Neural progenitor cell (in vitro differentiated cells): ENCODE data around the gene ARF3. TPM values are rescaled to one million over a fixed set of nuclear protein-coding genes. Genes with fewer than 3 reads are reported as not detected.

Experiments
- DNase-seq: peaks from one replicate; pipeline ENCODE4 v3.0.0-alpha.2; 2016; ENCODE audit warnings: low spot score
- H2AFZ ChIP-seq: fragments of 200-600 bp; sonication (generic); replicated peaks from 2 replicates; pipeline ENCODE4 v1.6.1; 2016; ENCODE audit warnings: antibody characterized with exemption
- H3F3A ChIP-seq: fragments of 200-600 bp; sonication (generic); 2 replicates; pipeline ENCODE4 v1.6.1; 2016; ENCODE audit warnings: antibody characterized with exemption, low read depth
- H3K27ac ChIP-seq: fragments of 200-600 bp; sonication (generic); 2 replicates; pipeline ENCODE4 v1.5.1; 2016; ENCODE audit warnings: mild to moderate bottlenecking
- H3K27me3 ChIP-seq: fragments of 200-600 bp; sonication (generic); 2 replicates; pipeline ENCODE4 v1.6.1; 2016; ENCODE audit warnings: mild to moderate bottlenecking, moderate library complexity
- H3K36me3 ChIP-seq: fragments of 200-600 bp; sonication (generic); 2 replicates; pipeline ENCODE4 v1.5.1; 2016
- H3K4me1 ChIP-seq: fragments of 200-600 bp; sonication (generic); 2 replicates; pipeline ENCODE4 v1.6.1; 2016; ENCODE audit warnings: mixed run types
- H3K4me2 ChIP-seq: fragments of 200-600 bp; sonication (generic); 2 replicates; pipeline ENCODE4 v1.6.1; 2016
- H3K4me3 ChIP-seq: fragments of 200-600 bp; sonication (generic); 2 replicates; pipeline ENCODE4 v1.5.1; 2016
- H3K79me2 ChIP-seq: fragments of 200-600 bp; sonication (generic); 2 replicates; pipeline ENCODE4 v1.6.1; 2016; ENCODE audit warnings: low read depth
- H3K9ac ChIP-seq: fragments of 200-600 bp; sonication (generic); 2 replicates; pipeline ENCODE4 v1.6.1; 2016
- H3K9me3 ChIP-seq: fragments of 200-600 bp; sonication (generic); 2 replicates; pipeline ENCODE4 v1.5.1; 2016; ENCODE audit warnings: low read depth
- H4K20me1 ChIP-seq: fragments of 200-600 bp; sonication (generic); 2 replicates; pipeline ENCODE4 v1.6.1; 2016; ENCODE audit warnings: low read depth
- H3K27ac Mint-ChIP-seq: 3 replicates; pipeline ENCODE4 v1.8.0; 2021; ENCODE audit warnings: mixed read lengths
- H3K27me3 Mint-ChIP-seq: 2 replicates; pipeline ENCODE4 v1.8.0; 2022; ENCODE audit warnings: low read depth, mild to moderate bottlenecking, inconsistent platforms, moderate library complexity, mixed read lengths; ENCODE audit not compliant: insufficient read depth
- H3K36me3 Mint-ChIP-seq: 3 replicates; pipeline ENCODE4 v1.8.0; 2021; ENCODE audit warnings: mixed read lengths
- H3K4me1 Mint-ChIP-seq: 3 replicates; pipeline ENCODE4 v1.8.0; 2021; ENCODE audit warnings: mixed read lengths
- H3K4me3 Mint-ChIP-seq: 3 replicates; pipeline ENCODE4 v1.8.0; 2021; ENCODE audit warnings: mild to moderate bottlenecking, moderate library complexity, mixed read lengths
- H3K9me3 Mint-ChIP-seq: 3 replicates; pipeline ENCODE4 v1.8.0; 2020; ENCODE audit warnings: mixed read lengths
- EZH2 ChIP-seq: fragments of 200-600 bp; sonication (generic); IDR thresholded peaks from 2 replicates; pipeline ENCODE4 v1.6.1; 2017; ENCODE audit warnings: antibody characterized with exemption, mild to moderate bottlenecking, moderate library complexity
- EZH2phosphoT487 ChIP-seq: fragments of 200-600 bp; sonication (generic); IDR thresholded peaks from 2 replicates; pipeline ENCODE4 v1.6.1; 2017; ENCODE audit warnings: antibody characterized with exemption
- total RNA-seq: library from RNA; depleted of rRNA; stranded (reverse); fragments of >200 nt; gene quantifications from 2 replicates; pipeline ENCODE4 v1.2.3, GENCODE V29; 2015; ENCODE audit warnings: low replicate concordance
- TF ChIP-seq, protein P1 (sequence below): fragments of 200-600 bp; sonication (generic); IDR thresholded peaks from 2 replicates; pipeline ENCODE4 v1.5.1; 2017; ENCODE audit warnings: antibody characterized with exemption, mild to moderate bottlenecking

The ARF3 gene
- total RNA-seq, 1 donor from 2014 or later = 84.1 TPM

DNA sequence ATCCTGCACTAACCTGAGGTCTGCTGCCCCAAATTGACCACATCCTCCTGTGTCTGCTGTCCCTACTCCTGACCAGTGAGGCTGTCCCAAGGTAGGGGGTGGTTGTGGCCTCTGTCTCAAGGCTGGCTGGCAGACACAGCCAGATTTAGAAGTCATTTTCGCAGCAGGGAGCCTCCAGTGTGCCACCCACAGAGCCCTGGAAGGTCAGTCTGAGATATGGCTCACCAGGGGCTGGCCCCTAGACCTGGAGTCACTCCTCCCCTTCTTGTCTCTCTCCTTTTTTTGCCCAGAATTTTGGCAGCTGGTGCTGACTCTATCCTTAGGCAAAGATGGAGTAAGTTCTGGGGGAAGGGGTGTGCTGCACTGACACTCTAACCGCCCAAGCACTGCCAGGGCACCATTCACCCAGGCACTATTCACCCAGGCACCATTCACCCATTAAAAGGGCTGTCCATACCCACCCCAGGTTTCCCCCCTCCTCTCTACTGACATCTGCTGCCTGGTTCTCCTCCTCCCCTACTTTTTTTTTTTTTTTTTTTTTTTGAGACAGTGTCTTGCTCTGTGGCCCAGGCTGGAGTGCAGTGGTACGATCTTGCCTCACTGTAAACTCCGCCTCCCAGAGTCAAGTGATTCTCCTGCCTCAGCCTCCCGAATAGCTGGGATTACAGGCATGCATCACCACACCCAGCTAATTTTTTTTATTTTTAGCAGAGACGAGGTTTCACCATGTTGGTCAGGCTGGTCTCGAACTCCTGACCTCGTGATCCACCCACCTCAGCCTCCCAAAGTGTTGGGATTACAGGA lies 34.2 kb upstream of the ARF3 start:
- DNase-seq = no peak
- Mint-ChIP-seq H3K4me3 (no peak overlapping the region), H3K27ac (no peak overlapping the region), H3K36me3 (no peaks in the 10 kb centered on the region), H3K4me1 (peaks cover 51% of the 10 kb centered on the region), H3K9me3 (peaks cover 6% of the 10 kb centered on the region), H3K27me3 (peaks cover 66% of the 10 kb centered on the region)
- H3K9ac ChIP-seq = no peak overlapping the region
- peaks cover 18% of the 10 kb centered on the region for H3F3A ChIP-seq
- H3K79me2 ChIP-seq = no peaks in the 10 kb centered on the region
- no peak overlapping the region for H3K27ac ChIP-seq
- peaks cover 96% of the 10 kb centered on the region for H3K27me3 ChIP-seq
- no peak overlapping the region for H2AFZ ChIP-seq
- peaks cover 39% of the 10 kb centered on the region for H4K20me1 ChIP-seq
- H3K4me1 ChIP-seq = peaks cover 7% of the 10 kb centered on the region
- H3K4me3 ChIP-seq = no peak overlapping the region
- TF ChIP-seq EZH2phosphoT487 (no peak), EZH2 (no peak)
- TF ChIP-seq, protein P1, sequence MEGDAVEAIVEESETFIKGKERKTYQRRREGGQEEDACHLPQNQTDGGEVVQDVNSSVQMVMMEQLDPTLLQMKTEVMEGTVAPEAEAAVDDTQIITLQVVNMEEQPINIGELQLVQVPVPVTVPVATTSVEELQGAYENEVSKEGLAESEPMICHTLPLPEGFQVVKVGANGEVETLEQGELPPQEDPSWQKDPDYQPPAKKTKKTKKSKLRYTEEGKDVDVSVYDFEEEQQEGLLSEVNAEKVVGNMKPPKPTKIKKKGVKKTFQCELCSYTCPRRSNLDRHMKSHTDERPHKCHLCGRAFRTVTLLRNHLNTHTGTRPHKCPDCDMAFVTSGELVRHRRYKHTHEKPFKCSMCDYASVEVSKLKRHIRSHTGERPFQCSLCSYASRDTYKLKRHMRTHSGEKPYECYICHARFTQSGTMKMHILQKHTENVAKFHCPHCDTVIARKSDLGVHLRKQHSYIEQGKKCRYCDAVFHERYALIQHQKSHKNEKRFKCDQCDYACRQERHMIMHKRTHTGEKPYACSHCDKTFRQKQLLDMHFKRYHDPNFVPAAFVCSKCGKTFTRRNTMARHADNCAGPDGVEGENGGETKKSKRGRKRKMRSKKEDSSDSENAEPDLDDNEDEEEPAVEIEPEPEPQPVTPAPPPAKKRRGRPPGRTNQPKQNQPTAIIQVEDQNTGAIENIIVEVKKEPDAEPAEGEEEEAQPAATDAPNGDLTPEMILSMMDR = no peak
- no peaks in the 10 kb centered on the region for H3K36me3 ChIP-seq
- no peaks in the 10 kb centered on the region for H3K9me3 ChIP-seq
- no peak overlapping the region for H3K4me2 ChIP-seq

DNA sequence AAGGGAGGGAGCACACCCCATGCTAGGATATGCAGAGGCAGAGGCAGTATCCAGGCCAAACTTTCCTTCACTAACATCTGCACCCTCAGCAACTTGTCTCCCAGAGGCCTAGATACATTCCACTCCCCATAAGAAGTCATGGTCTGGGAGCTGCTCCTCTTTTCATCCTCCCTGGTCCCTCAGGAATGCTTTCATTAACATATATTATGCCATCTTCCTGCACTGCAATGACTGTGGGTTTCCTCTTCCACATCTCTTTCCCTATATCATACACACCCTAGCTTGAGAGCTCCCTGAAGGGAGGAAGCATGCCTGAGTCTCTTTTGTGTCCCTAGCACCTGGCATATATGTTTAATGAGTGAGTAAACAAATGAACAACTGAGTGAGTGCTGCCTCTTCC lies 33.3 kb upstream of the ARF3 start:
- no peak for TF ChIP-seq EZH2
- TF ChIP-seq EZH2phosphoT487 = no peak
- TF ChIP-seq, protein P1 = no peak
- Histone ChIP-seq H3F3A (peaks cover 21% of the 10 kb centered on the region), H3K9ac (no peak overlapping the region), H2AFZ (no peak overlapping the region), H3K4me1 (peaks cover 16% of the 10 kb centered on the region), H4K20me1 (peaks cover 39% of the 10 kb centered on the region), H3K4me3 (no peak overlapping the region), H3K27ac (no peak overlapping the region), H3K4me2 (no peak overlapping the region), H3K27me3 (peaks cover 96% of the 10 kb centered on the region), H3K9me3 (no peaks in the 10 kb centered on the region), H3K79me2 (no peaks in the 10 kb centered on the region), H3K36me3 (no peaks in the 10 kb centered on the region)
- no peak overlapping the region for H3K4me3 Mint-ChIP-seq
- DNase-seq = no peak
- H3K27ac Mint-ChIP-seq = no peak overlapping the region
- no peaks in the 10 kb centered on the region for H3K36me3 Mint-ChIP-seq
- H3K9me3 Mint-ChIP-seq = peaks cover 6% of the 10 kb centered on the region
- peaks cover 52% of the 10 kb centered on the region for H3K4me1 Mint-ChIP-seq
- H3K27me3 Mint-ChIP-seq = peaks cover 63% of the 10 kb centered on the region

DNA sequence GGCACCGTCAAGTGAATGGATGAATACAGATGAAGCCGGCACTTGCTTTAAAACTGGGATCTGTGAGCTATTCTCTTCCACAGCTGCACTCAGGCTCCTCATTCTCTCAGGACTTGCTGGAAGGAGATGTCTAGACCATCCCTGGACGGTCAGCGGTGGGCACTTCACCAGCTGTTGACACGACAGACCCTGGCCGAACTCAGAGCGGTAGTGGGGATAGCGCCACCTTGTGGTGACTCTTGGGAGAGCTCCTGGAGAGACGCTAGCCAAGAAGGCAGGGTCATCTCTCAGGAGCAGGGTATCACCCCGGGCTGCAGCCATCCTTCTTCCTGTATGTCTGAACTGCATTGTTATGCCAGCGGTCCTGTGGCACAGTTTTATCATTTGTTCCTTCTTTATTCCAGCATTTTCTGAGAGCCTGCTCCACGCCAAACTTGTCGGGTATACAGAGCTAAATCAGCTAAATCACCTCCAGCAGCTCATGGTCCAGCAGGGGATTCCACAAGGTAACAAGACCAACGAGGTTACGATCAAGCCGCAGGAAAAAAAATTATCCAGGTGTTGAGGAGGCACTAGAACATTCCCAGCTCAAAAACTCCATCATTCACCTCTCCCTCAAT lies 30.9 kb upstream of the ARF3 start:
- peaks cover 42% of the 10 kb centered on the region for H3F3A ChIP-seq
- H3K27me3 ChIP-seq = peaks cover 96% of the 10 kb centered on the region
- no peak overlapping the region for H3K4me3 ChIP-seq
- no peaks in the 10 kb centered on the region for H3K36me3 ChIP-seq
- peak overlapping the region; percentile 57 for H3K4me3 Mint-ChIP-seq
- peaks cover 64% of the 10 kb centered on the region for H3K4me1 Mint-ChIP-seq
- peak; percentile 87 for DNase-seq
- peaks cover 54% of the 10 kb centered on the region for H4K20me1 ChIP-seq
- TF ChIP-seq, protein P1 = peak; percentile 94
- no peak for TF ChIP-seq EZH2phosphoT487
- peaks cover 34% of the 10 kb centered on the region for H3K4me1 ChIP-seq
- no peaks in the 10 kb centered on the region for H3K9me3 ChIP-seq
- H3K79me2 ChIP-seq = no peaks in the 10 kb centered on the region
- no peaks in the 10 kb centered on the region for H3K36me3 Mint-ChIP-seq
- no peak overlapping the region for H2AFZ ChIP-seq
- peak overlapping the region; percentile 87 for H3K27ac Mint-ChIP-seq
- H3K4me2 ChIP-seq = no peak overlapping the region
- peaks cover 6% of the 10 kb centered on the region for H3K9me3 Mint-ChIP-seq
- H3K27ac ChIP-seq = no peak overlapping the region
- peaks cover 62% of the 10 kb centered on the region for H3K27me3 Mint-ChIP-seq
- H3K9ac ChIP-seq = no peak overlapping the region
